NCI-H128 (cell line): ENCODE measurements around the gene LRRK1.
"Not testable (repeated sequence)": the region's sequence is repeated elsewhere in the genome, so short reads cannot be mapped to it uniquely, and the experiment has no call there.

Experiments
- DNase-seq: peaks from one replicate; lab custom pipeline; 2025; ENCODE audit not compliant: unreplicated experiment; lab: John Stamatoyannopoulos, UW

LRRK1 gene

GRCh38 chr15:101066501-101067408, 147.6 kb downstream of the LRRK1 start:
- DNase-seq = no peak

DNA sequence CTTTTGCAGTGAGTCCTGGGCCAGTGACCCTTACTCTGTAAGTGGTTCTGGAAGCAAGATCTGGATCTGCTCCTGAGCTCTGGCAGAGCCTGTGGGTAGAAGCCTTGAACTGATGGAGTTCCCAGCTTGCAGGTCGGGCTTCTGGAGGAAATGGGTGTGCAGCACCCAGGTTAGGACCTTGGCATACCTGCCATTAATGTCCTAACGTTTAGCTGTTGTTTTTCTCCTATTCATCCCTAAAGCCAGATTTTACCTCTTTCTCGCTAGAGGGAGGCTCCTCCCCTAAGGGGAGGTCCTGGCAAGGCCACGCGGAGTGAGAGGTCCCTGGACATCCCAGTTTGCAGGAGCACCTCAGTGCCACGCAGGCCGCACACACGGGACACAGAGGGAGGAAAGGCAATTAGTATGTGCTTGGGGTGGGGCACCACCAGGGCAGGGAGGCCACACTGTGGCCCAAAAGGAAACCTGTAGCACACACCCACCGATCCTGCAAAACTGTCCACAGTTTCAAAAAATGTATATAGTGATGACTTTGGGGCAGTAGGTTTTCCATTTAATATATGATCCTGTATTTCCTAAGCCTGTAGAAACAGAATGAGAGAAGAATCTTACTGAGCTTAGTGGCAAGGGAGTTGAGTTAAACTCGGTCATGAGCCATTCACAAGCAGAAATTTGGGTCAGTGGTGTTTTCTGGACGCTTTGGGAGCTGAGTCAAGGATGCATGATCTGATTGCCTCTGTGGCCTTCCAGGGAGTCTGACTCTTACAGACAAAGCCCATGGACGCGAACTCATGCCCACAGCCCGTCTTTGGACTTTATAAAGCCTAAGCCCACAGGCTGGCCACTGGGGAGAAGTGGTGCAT, 148.7 kb downstream of the LRRK1 start:
- DNase-seq = no peak

- no peak for DNase-seq
Measured at GRCh38 chr15:101068523-101068960, 149.4 kb downstream of the LRRK1 start.

DNA sequence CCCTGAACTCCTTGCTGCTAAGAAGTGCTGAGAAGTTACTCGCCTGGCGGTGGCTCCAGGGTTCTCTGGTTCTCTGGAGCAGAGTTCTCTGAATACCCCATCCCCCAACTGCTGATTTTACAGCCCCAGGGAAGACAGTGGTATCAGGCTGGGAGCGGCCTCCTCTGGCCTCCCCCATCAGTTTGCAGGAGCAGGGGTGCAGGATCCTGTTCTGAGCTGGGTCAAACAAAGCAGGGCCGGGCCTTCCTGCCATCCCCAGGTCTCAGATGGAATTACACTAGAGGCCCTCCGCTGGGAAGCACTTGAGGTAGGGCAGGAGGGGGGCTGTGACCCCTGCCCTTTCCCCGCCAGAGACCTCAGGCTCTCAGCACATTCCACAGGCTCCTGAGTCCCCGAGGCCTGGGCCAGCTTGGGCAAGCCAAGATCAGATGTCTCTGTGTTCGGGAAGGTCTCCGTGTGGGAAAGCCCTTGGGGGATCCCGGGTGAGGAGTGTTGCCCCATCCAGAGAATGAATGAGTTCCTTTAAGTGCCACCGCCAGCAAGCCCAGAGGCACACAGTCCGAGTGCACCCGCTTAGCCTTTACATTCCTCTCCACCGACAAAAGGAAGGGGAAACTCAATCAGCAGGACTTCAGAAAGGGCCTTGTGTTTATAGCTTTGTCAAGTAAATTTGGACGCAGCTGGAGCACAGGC, 149.9 kb downstream of the LRRK1 start:
- no peak for DNase-seq

- no peak for DNase-seq
Measured at GRCh38 chr15:101069654-101069973, 150.5 kb downstream of the LRRK1 start.

DNA sequence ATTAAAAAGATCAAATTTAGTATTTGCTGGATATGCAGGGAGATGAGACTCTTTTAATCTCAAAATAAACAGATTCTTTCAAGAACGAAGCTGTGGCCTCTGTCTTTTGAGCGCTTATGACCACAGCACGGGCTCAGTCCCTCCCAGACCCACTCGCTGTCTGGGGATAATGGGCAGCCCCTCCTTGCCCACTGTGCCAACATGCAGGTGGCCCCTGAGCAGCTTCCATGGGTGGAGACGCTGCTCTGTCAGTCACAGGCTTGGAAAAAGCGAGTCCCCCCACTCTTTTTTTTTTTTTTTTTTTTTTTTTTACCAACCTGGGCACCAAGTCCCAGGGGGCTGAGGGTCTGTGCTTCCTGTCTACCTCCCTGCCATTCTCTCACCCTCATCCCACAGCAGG, 150.9 kb downstream of the LRRK1 start:
- no peak for DNase-seq

DNA sequence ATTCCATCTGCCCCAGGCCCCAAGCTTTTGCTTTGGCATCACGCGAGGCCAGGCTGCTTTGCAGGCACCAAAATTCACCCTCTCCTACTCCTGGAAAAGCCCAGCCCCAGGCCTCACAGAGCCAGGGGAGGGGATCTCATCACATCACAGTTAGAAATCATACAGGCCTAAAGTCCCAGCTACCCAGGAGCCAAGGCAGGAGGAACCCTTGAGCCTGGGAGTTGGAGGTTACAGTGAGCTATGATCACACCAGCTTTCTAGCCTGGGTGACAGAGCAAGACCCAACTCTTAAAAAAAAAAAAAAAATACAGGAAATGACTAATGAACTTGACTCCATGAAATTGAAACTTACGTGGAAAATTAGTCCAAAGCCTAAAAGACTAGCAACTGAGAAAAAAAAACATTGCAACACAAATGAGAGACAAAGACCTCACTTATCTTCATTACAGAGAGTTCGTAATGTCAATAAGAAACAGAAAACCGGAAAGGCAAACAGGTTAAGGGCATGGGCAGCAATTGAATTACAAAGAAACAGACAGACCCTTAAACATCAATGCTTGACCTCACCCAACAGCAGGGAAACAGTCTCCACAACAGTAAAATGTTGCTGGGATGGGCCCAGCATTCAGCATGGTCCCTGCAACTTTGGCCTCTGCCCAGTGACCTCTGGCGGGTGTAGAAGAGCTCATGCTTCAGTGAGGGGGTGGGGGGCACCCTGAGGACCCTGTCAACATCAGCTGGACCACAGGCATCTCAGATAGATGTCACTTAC, 151.5 kb downstream of the LRRK1 start:
- DNase-seq = no peak

GRCh38 chr15:101071651-101072050, 152.5 kb downstream of the LRRK1 start:
- DNase-seq = no peak

GRCh38 chr15:101072235-101072634, 153.1 kb downstream of the LRRK1 start:
- DNase-seq = not testable (repeated sequence)

- DNase-seq = not testable (repeated sequence)
Measured at GRCh38 chr15:101077806-101078668, 158.9 kb downstream of the LRRK1 start.

- DNase-seq = no peak
Measured at GRCh38 chr15:101078669-101079323, 159.6 kb downstream of the LRRK1 start.

GRCh38 chr15:101081900-101082299, 162.7 kb downstream of the LRRK1 start:
- no peak for DNase-seq

DNA sequence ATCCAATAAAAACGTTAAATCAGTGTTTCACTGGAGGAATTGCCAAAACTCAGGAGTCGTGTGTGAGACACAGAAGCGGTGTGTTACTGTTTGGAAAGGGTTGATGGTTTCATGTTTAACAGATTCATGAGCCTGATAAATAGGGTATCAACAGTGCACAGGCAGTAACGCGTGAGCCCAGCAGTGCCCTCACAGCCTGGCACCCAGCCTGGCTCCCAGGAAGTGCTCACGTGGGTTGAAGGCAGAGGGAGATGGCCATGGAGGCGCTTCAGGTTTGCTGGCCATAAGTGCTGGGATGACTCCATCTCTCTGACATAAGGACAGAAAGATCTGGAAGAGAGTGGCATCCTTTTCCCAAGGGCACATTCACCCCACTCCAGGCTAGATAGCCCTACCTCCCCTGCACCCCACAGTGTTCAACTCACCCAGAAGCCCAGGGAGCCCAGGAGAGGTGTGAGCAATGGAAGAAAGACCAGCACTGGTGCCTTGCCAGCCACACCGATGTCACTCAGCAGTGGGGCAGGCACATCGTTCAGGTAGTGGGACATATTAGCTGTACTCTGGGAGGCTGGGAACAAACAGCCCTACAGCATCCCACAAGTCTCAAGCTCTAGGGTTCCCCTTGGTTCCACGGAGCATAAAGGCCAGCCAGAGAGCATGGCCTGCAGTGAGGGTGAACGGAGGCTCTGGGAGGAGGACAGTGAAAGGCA, 164.3 kb downstream of the LRRK1 start:
- DNase-seq = no peak

DNA sequence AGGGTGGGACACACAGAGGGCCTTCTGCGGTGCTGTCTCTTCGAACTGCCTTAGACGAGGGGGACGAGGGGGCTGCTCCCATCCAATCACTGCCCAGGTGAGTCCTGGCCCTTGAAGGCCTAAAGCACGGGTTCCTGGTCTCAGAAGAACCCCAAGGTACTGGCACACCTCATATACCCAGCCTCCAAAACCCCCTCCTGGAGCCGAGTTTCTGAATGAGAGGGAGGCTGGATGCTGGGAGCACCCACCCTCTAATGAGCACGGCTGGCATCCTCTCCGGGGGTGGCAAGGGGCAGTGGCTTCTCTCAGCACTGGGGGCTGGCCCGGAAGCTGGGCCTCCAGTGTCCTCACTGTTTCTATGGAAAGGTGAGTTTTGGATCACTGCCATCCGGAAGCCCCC, 165.6 kb downstream of the LRRK1 start:
- no peak for DNase-seq

GRCh38 chr15:101085311-101085700, 166.1 kb downstream of the LRRK1 start:
- no peak for DNase-seq

GRCh38 chr15:101086394-101087171, 167.4 kb downstream of the LRRK1 start:
- no peak for DNase-seq

DNA sequence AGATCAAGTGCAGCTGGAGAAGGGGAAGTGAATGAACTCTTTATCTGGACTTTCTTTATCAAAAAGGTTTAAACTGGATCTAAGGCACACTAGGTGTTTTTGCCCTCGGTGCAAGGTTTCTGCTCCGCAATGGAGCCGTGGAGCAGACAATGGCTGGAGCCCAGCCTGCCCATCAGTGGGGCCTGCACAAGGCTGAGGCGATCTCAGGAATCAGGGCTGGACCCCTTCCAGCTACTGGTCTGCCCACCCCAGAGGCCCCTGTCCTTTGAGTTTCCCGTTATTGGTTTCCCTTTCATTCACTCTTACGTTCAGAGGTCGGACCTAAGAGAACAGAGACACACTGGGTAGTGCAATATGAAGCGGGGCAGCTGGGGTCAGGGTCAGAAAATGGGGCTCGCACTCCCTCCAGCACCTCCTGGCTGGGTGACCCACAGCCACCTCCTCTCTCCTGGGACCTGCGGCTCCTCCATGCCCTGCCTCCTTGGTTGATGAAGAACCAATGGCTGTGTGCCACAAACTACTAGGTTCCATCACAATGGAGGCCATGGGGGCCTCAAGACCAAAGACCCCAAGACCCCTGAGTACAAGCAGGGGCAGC, 168.1 kb downstream of the LRRK1 start:
- DNase-seq = no peak
